ENCODE results near the gene CPXM1. TPM values are rescaled to one million over a fixed set of nuclear protein-coding genes. Genes with fewer than 3 reads are reported as not detected.
"Not testable (repeated sequence)": the region's sequence is repeated elsewhere in the genome, so short reads cannot be mapped to it uniquely, and the experiment has no call there.

CPXM1 gene
- total RNA-seq, 1 experiment from 2014 or later = not detected

- DNase-seq (ENCODE audit: low spot score) = no peak
Measured at GRCh38 chr20:2801286-2801728, 880 bp upstream of the CPXM1 start.

GRCh38 chr20:2799688-2800520 is 523 bp downstream of the CPXM1 start:
- DNase-seq (ENCODE audit: low spot score) = no peak

- no peak for DNase-seq (ENCODE audit: low spot score)
Measured at GRCh38 chr20:2799271-2799670, 1.2 kb downstream of the CPXM1 start.

- DNase-seq (ENCODE audit: low spot score) = no peak
Measured at GRCh38 chr20:2798814-2799213, 1.6 kb downstream of the CPXM1 start.

- no peak for DNase-seq (ENCODE audit: low spot score)
Measured at GRCh38 chr20:2798095-2798805, 2.2 kb downstream of the CPXM1 start.

GRCh38 chr20:2797136-2797983 is 3.1 kb downstream of the CPXM1 start:
- DNase-seq (ENCODE audit: low spot score) = no peak

- no peak for DNase-seq (ENCODE audit: low spot score)
Measured at GRCh38 chr20:2796011-2796660, 4.3 kb downstream of the CPXM1 start.

GRCh38 chr20:2795451-2795850 is 5.0 kb downstream of the CPXM1 start:
- no peak for DNase-seq (ENCODE audit: low spot score)

- DNase-seq (ENCODE audit: low spot score) = no peak
Measured at GRCh38 chr20:2794866-2795447, 5.5 kb downstream of the CPXM1 start.

GRCh38 chr20:2794202-2794748 is 6.2 kb downstream of the CPXM1 start:
- no peak for DNase-seq (ENCODE audit: low spot score)

- no peak for DNase-seq (ENCODE audit: low spot score)
Measured at GRCh38 chr20:2793471-2793870, 7.0 kb downstream of the CPXM1 start.

GRCh38 chr20:2783908-2784566 is 16.4 kb downstream of the CPXM1 start:
- DNase-seq (ENCODE audit: low spot score) = no peak

GRCh38 chr20:2780948-2781347 is 19.5 kb downstream of the CPXM1 start:
- DNase-seq (ENCODE audit: low spot score) = no peak

- DNase-seq (ENCODE audit: low spot score) = no peak
Measured at GRCh38 chr20:2778602-2779321, 21.7 kb downstream of the CPXM1 start.

GRCh38 chr20:2775139-2775538 is 25.3 kb downstream of the CPXM1 start:
- DNase-seq (ENCODE audit: low spot score) = no peak

GRCh38 chr20:2773812-2774211 is 26.6 kb downstream of the CPXM1 start:
- no peak for DNase-seq (ENCODE audit: low spot score)

- no peak for DNase-seq (ENCODE audit: low spot score)
Measured at GRCh38 chr20:2771631-2772080, 28.8 kb downstream of the CPXM1 start.

- not testable (repeated sequence) for DNase-seq (ENCODE audit: low spot score)
Measured at GRCh38 chr20:2770091-2770490, 30.3 kb downstream of the CPXM1 start.

GRCh38 chr20:2768632-2769015 is 31.8 kb downstream of the CPXM1 start:
- DNase-seq (ENCODE audit: low spot score) = no peak

Data from HT-29 (cell line).